ENCODE measurements around the gene TRIM14.
A peak's percentile ranks its signal among the peaks of the same experiment; 100 is the strongest.

TRIM14 gene

GRCh38 chr9:98142182-98142907 is 23.3 kb upstream of the TRIM14 start:
- no peak overlapping the region for H3K27ac ChIP-seq
- TF ChIP-seq CTCF (conservative IDR thresholded peaks at IDR 0.05): no peak

GRCh38 chr9:98140503-98140902 is 21.5 kb upstream of the TRIM14 start:
- H3K27ac ChIP-seq: no peak overlapping the region

GRCh38 chr9:98136489-98136888 is 17.5 kb upstream of the TRIM14 start:
- TF ChIP-seq CTCF (conservative IDR thresholded peaks at IDR 0.05): no peak

More at GRCh38 chr9:98140503-98140902, 21.5 kb upstream of the TRIM14 start:
- no peak for TF ChIP-seq CTCF (conservative IDR thresholded peaks at IDR 0.05)

GRCh38 chr9:98135938-98136337 is 16.9 kb upstream of the TRIM14 start:
- no peak for TF ChIP-seq CTCF (conservative IDR thresholded peaks at IDR 0.05)
- peak overlapping the region; percentile 98 for H3K27ac ChIP-seq

More at GRCh38 chr9:98136489-98136888, 17.5 kb upstream of the TRIM14 start:
- peak overlapping the region; percentile 98 for H3K27ac ChIP-seq

GRCh38 chr9:98135558-98135934 is 16.5 kb upstream of the TRIM14 start:
- no peak for TF ChIP-seq CTCF (conservative IDR thresholded peaks at IDR 0.05)
- H3K27ac ChIP-seq: peak overlapping the region; percentile 98

GRCh38 chr9:98134702-98135557 is 15.9 kb upstream of the TRIM14 start:
- peak overlapping the region; percentile 98 for H3K27ac ChIP-seq
- TF ChIP-seq CTCF (conservative IDR thresholded peaks at IDR 0.05): no peak

All from VCaP (cell line).